Measurements from ENCODE around the gene SNAP29.

DNA sequence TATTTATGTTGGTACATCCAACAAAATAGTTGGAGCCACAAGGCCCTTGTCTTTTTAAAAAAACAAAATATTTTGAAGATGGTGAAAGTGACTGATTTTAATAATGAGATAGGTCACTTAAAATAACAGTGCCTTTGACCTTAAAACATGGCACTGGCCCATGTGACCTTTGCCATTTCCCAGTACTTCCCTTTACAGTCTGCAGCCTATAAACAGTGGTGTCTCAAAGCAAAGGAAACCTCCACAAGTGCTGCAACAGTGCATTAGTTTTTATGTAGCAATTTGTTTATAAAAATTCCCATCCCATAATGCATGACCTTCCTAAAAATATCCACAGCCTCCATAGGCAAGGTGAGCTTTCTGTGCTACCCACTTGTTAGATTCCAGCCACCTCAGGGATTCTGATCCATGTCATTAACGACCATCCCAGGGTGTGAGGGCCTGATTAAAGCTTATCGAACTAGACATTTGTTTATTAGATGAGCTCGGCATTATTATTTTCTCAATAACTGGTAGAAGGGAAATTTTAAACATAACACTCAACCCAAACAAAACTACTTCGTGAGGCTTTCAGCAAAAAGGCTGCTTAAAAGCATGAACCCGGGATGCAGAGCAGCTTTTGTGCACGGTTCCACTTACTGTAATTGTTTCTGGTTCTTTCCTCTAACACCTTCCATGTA is 30.4 kb downstream of the SNAP29 start:
- TF ChIP-seq CTCF (IDR thresholded peaks at IDR 0.05; ENCODE audit: low read length), result no peak
- no peak for TF ChIP-seq EZH2 (IDR thresholded peaks at IDR 0.05; ENCODE audit: borderline replicate concordance, low read length)

Measured in OCI-LY1 (cell line).